Adrenal gland (tissue), 12 donors: ENCODE measurements around the gene UBE2R2. TPM values are rescaled to one million over a fixed set of nuclear protein-coding genes. Genes with fewer than 3 reads are reported as not detected.

Experiments
- DNase-seq, 7 donors: peaks; one replicate each; pipeline ENCODE4 v3.0.0-alpha.2; 2019 to 2020
- H3K27ac ChIP-seq, 5 donors: fragments of 200-600 bp; sonication (generic) in 4 of 5; 1 replicate in 3 of 5; 2 replicates in 2 of 5; pipeline versions ENCODE4 v1.5.1 to v1.8.0; 2016 to 2020; ENCODE audit warnings: mild to moderate bottlenecking in 1 of 5
- H3K27me3 ChIP-seq: fragments of 200-600 bp; 2 replicates; pipeline ENCODE4 v1.8.0; 2021
- H3K36me3 ChIP-seq, 2 donors: fragments of 200-600 bp; replicated peaks in 1 of 2; 1 replicate in 1 of 2; 2 replicates in 1 of 2; pipeline versions ENCODE4 v1.5.1 to v1.8.0; 2018 to 2022
- H3K4me1 ChIP-seq, 2 donors: fragments of 200-600 bp; replicated peaks in 1 of 2; 1 replicate in 1 of 2; 2 replicates in 1 of 2; pipeline versions ENCODE4 v1.5.1 to v1.8.0; 2018 to 2021
- H3K4me3 ChIP-seq, 4 donors: fragments of 200-600 bp; sonication (generic) in 3 of 4; one replicate each; pipeline ENCODE4 v1.5.1; 2016 to 2018
- H3K9me3 ChIP-seq, 3 donors: fragments of 200-600 bp; sonication (generic) in 1 of 3; replicated peaks in 1 of 3; 1 replicate in 2 of 3; 2 replicates in 1 of 3; pipeline versions ENCODE4 v1.5.1 to v1.8.0; 2016 to 2021
- CTCF ChIP-seq, 6 experiments: fragments of 450-650 bp in 4 of 6; fragments of 200-600 bp in 2 of 6; sonication (generic) in 1 of 6; IDR thresholded peaks; 1 replicate in 5 of 6; 2 replicates in 1 of 6; pipeline versions ENCODE4 v1.5.1 to v1.8.0; 2016 to 2021; ENCODE audit warnings: antibody characterized with exemption in 6 of 6, mild to moderate bottlenecking in 2 of 6, moderate library complexity in 1 of 6
- POLR2A ChIP-seq, 2 donors: fragments of 450-650 bp; IDR thresholded peaks; one replicate each; pipeline ENCODE4 v1.6.1; 2017; ENCODE audit warnings: antibody characterized with exemption in 2 of 2, mild to moderate bottlenecking in 2 of 2, moderate library complexity in 1 of 2
- WGBS, 4 donors: extraction: QIAGEN DNeasy Blood & Tissue Kit in 2 of 4; methylation state at CpG; one replicate each; pipeline versions ENCODE4 v1.1.5 to v1.1.7; 2013 to 2017; 5-methylcytosine and 5-hydroxymethylcytosine counted together
- intact Hi-C, 2 donors: fragments of 100-400 bp; cut with DNase I; formaldehyde crosslinking; loops; one replicate each; pipeline versions ENCODE4 v1.14.1 to v1.15.0; 2022 to 2023
- polyA plus RNA-seq, 3 donors: library from polyadenylated mRNA; stranded (reverse); fragments of 200-250 nt in 2 of 3; fragments of 350-450 nt in 1 of 3; fragmentation: Illumina TruSeq in 1 of 3; extraction: RNeasy Lipid Tissue Mini Kit (QIAGEN cat#74804) in 1 of 3; gene quantifications; one replicate each; pipeline ENCODE4 v1.2.3, GENCODE V29; 2013 to 2014
- total RNA-seq, 9 donors: library from RNA; depleted of rRNA in 4 of 9; stranded (reverse); fragments of >200 nt in 4 of 9; fragments of 120-200 nt in 1 of 9; fragmentation: NEBNext Ultra II Directional in 1 of 9; extraction: Animal tissue kit (Norgen Biotek cat#: 25700) in 1 of 9; gene quantifications; one replicate each; pipeline versions ENCODE4 v1.1.0 to v1.2.4, GENCODE V29; 2013 to 2023
- donor health status: healthy with polysubstance abuse.
- donor health status: Bipolar disorder and iron deficiency.
- donor health status: DM: yes; HTN: yes; CAD: no.
- donor health status: DM: no; HTN: no; CAD: no.
- donor health status: DM: no; HTN: no; CAD: no.
- donor health status: DM: yes; HTN: yes; CAD: no.

UBE2R2 gene
- total and polyA plus RNA-seq, 12 donors, result 12.8 to 46.7 (median 26.9) TPM

DNA sequence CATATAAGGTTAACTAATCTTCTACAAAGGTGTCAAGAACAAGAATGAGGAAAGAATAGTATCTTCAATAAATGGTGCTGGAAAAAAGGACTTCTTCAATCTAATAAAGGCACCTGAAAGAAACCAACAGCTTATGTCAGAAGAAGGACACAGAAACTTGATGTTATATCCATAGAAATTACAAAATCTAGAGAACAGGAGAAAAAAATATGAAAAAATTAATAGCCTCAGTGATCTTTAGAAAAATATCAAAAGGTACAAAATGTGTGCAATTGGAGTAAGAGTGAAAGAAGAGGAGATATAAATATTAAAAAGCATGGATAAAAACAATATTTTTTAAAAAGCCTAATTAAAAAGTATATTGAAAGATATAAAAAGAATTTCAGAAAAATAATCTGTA is 40.4 kb upstream of the UBE2R2 start:
- Histone ChIP-seq H3K4me3 (no peak overlapping the region), H3K4me1 (no peaks in the 10 kb centered on the region), H3K27ac (no peak overlapping the region), H3K27me3 (no peaks in the 10 kb centered on the region), H3K9me3 (no peaks in the 10 kb centered on the region), H3K36me3 (no peaks in the 10 kb centered on the region)
- no peak for DNase-seq
- intact Hi-C loops, result no loop called here
- TF ChIP-seq CTCF (IDR thresholded peaks at IDR 0.05) (no peak), POLR2A (IDR thresholded peaks at IDR 0.05) (no peak)

DNA sequence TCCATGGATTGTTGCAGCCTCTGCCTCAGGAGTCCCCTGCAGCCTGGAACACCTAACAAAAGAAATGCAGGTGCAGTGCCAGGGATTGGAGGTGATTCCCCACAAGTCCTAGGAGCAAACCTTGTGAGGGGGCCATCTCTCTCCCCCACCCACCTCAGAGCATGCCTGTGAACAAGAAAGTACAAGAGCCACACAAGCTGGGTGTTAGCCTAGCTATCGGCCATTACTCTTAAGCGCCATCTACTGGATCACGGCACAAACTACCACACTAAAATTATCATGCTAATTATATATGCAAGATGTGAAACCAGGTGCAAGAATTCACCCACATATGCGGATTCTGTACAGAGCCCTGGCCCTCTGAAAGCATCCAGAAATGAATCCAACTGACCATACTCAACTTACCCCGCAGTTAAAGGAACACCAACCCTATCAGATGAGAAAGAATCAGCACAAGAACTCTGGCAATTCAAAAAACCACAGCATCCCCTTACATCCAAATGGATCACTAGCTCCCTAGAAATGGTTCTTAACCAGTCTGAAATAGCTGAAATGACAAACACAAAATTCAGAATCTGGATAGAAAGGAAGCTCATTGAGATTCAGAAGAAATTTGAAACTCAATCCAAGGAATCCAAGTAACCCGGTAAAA is 38.1 kb upstream of the UBE2R2 start:
- no peak overlapping the region for H3K4me3 ChIP-seq
- H3K9me3 ChIP-seq, result no peaks in the 10 kb centered on the region
- peak; percentile 32 to 69 (median 36) for DNase-seq
- no peak overlapping the region for H3K27ac ChIP-seq
- H3K36me3 ChIP-seq, result no peaks in the 10 kb centered on the region
- intact Hi-C loops, result no loop called here
- TF ChIP-seq CTCF (IDR thresholded peaks at IDR 0.05), result peak; percentile 43 to 73 (median 56)
- no peak for TF ChIP-seq POLR2A (IDR thresholded peaks at IDR 0.05)
- H3K27me3 ChIP-seq, result no peaks in the 10 kb centered on the region
- no peaks in the 10 kb centered on the region for H3K4me1 ChIP-seq
- 15 to 17% (median 16%) methylated on average over 6 of the region's 6 CpGs for WGBS, 4 donors

- no peaks in the 10 kb centered on the region for H3K36me3 ChIP-seq
- no peaks in the 10 kb centered on the region for H3K27me3 ChIP-seq
- no peak for DNase-seq
- H3K9me3 ChIP-seq, result no peaks in the 10 kb centered on the region
- no peak overlapping the region for H3K27ac ChIP-seq
- H3K4me3 ChIP-seq, result no peak overlapping the region
- intact Hi-C loops, result no loop called here
- TF ChIP-seq CTCF (IDR thresholded peaks at IDR 0.05), result no peak
- no peak for TF ChIP-seq POLR2A (IDR thresholded peaks at IDR 0.05)
- no peaks in the 10 kb centered on the region for H3K4me1 ChIP-seq
Measured at GRCh38 chr9:33780276-33780675, 36.7 kb upstream of the UBE2R2 start.

- no peak for DNase-seq
- Histone ChIP-seq H3K36me3 (no peaks in the 10 kb centered on the region), H3K9me3 (no peaks in the 10 kb centered on the region), H3K4me1 (no peaks in the 10 kb centered on the region), H3K27me3 (no peaks in the 10 kb centered on the region), H3K27ac (no peak overlapping the region), H3K4me3 (no peak overlapping the region)
- TF ChIP-seq CTCF (IDR thresholded peaks at IDR 0.05) (no peak), POLR2A (IDR thresholded peaks at IDR 0.05) (no peak)
- intact Hi-C loops, result no loop called here
- 80 to 100% (median 89%) methylated on average over 1 of the region's 1 CpG; no CpG with 5 or more reads in 1 of the 4 donors for WGBS, 4 donors
Measured at GRCh38 chr9:33781736-33782135, 35.2 kb upstream of the UBE2R2 start.
